GM12873 (cell line): ENCODE results near the gene ANKRD13C.

Experiments
- CTCF ChIP-seq: IDR thresholded peaks from 2 replicates; pipeline ENCODE4 v1.5.1; 2012; ENCODE audit warnings: low read depth, mild to moderate bottlenecking, moderate library complexity, low read length, control low read depth; ENCODE audit not compliant: insufficient read depth; ENCODE audit errors: missing control alignments

ANKRD13C gene

GRCh38 chr1:70387507-70387906 is 33.0 kb upstream of the ANKRD13C start:
- TF ChIP-seq CTCF, result no peak

- no peak for TF ChIP-seq CTCF
Measured at GRCh38 chr1:70386121-70386520, 31.6 kb upstream of the ANKRD13C start.

- no peak for TF ChIP-seq CTCF
Measured at GRCh38 chr1:70385477-70385876, 31.0 kb upstream of the ANKRD13C start.

GRCh38 chr1:70384542-70384941 is 30.0 kb upstream of the ANKRD13C start:
- TF ChIP-seq CTCF, result no peak

GRCh38 chr1:70383483-70383882 is 29.0 kb upstream of the ANKRD13C start:
- no peak for TF ChIP-seq CTCF

GRCh38 chr1:70382682-70383081 is 28.2 kb upstream of the ANKRD13C start:
- no peak for TF ChIP-seq CTCF

GRCh38 chr1:70376196-70376595 is 21.7 kb upstream of the ANKRD13C start:
- TF ChIP-seq CTCF, result no peak

GRCh38 chr1:70372426-70372825 is 17.9 kb upstream of the ANKRD13C start:
- no peak for TF ChIP-seq CTCF
